Measurements from ENCODE around the gene AFAP1L1. TPM values are rescaled to one million over a fixed set of nuclear protein-coding genes. Genes with fewer than 3 reads are reported as not detected.
A peak's percentile ranks its signal among the peaks of the same experiment; 100 is the strongest.

AFAP1L1 gene
- total and polyA plus RNA-seq, 2 of the 13 experiments (the other 11 are each of a cell fraction or from before 2014, with no cell fraction given): 0.38 to 1.0 TPM

- in situ Hi-C loops (cut with HindIII; ENCODE audit: extremely low pct_ligation_motif_present, low pct_unique_long_range_greater_than_20kb): loop anchor here (10.0 kb wide), 1 partner anchor 531 kb away; no protein-coding TSS in a partner anchor
- Histone ChIP-seq H3K9ac (ENCODE audit: insufficient read depth, low read depth, low read length) (no peak overlapping the region), H4K20me1 (ENCODE audit: insufficient read depth, low read length) (no peaks in the 10 kb centered on the region), H3K36me3 (replicated peaks in 1 of 2; ENCODE audit: control insufficient read depth in 1 of 2, insufficient read depth in 2 of 2, low read length in 2 of 2) (no peaks in the 10 kb centered on the region), H3K79me2 (ENCODE audit: insufficient read depth, low read length) (no peaks in the 10 kb centered on the region), H3K4me1 (ENCODE audit: insufficient read depth, low read length) (no peaks in the 10 kb centered on the region), H3K9me3 (ENCODE audit: low read length) (peaks cover 13% of the 10 kb centered on the region), H3K4me2 (ENCODE audit: low read depth, low read length) (no peak overlapping the region), H3K27ac (ENCODE audit: extremely low read length, insufficient read depth, low read length) (no peak overlapping the region), H2AFZ (ENCODE audit: low read length) (no peak overlapping the region), H3K27me3 (ENCODE audit: control insufficient read depth in 1 of 2, insufficient read depth in 2 of 2, low read length in 2 of 2) (peaks cover 1 to 9% of the 10 kb centered on the region in 2 experiments; a peak in 3 of 5 replicates), H3K4me3 (replicated peaks in 1 of 3; ENCODE audit: insufficient read depth in 1 of 3, low read depth in 2 of 3, low read length in 3 of 3) (no peak overlapping the region)
- DNase-seq (ENCODE audit: low spot score) (no peak), FAIRE-seq (no peak), ATAC-seq (no peak)
- no TSS peak for BruUV-seq (replicated peaks)
- TF ChIP-seq STAG1 (CRISPR knock-in tag; IDR thresholded peaks at IDR 0.05) (0 out of 2 replicates have a peak, but pooled peaks have one; percentile 7), CTCF (CRISPR knock-in tag; IDR thresholded peaks at IDR 0.05) (0 out of 2 replicates have a peak, but pooled peaks have one; percentile 23), TSC22D2 (CRISPR knock-in tag; IDR thresholded peaks at IDR 0.05; ENCODE audit: borderline replicate concordance) (no peak), ZNF263 (CRISPR knock-in tag; IDR thresholded peaks at IDR 0.05) (peak; percentile 94), SETDB1 (CRISPR knock-in tag; IDR thresholded peaks at IDR 0.05; ENCODE audit: borderline replicate concordance) (no peak)
- 0% methylated on average over 3 of the region's 4 CpGs for WGBS (ENCODE audit: low lambda C conversion rate)
- intact Hi-C loops (cut with micrococcal nuclease; ENCODE audit: unreplicated experiment): loop anchor here (5.0 to 10.0 kb wide), 3 partner anchors 123 to 533 kb away; partner anchors contain the start of genes ABLIM3 and ADRB2
- ChIA-PET CTCF (ENCODE audit: low intra/inter-chr PET ratio, low total read pairs) (interaction anchor here (1.8 kb wide), 1 partner anchor 140 kb away, joined by 8 read pairs; no protein-coding TSS in a partner anchor), POLR2A (interaction anchor here (0.9 kb wide), 1 partner anchor 93 kb away, joined by 3 read pairs; no protein-coding TSS in a partner anchor)
Measured at GRCh38 chr5:149265597-149265996, 6.1 kb upstream of the AFAP1L1 start.

Data from HepG2 (cell line).